ENCODE data around the gene DCLK1.

Gene DCLK1

DNA sequence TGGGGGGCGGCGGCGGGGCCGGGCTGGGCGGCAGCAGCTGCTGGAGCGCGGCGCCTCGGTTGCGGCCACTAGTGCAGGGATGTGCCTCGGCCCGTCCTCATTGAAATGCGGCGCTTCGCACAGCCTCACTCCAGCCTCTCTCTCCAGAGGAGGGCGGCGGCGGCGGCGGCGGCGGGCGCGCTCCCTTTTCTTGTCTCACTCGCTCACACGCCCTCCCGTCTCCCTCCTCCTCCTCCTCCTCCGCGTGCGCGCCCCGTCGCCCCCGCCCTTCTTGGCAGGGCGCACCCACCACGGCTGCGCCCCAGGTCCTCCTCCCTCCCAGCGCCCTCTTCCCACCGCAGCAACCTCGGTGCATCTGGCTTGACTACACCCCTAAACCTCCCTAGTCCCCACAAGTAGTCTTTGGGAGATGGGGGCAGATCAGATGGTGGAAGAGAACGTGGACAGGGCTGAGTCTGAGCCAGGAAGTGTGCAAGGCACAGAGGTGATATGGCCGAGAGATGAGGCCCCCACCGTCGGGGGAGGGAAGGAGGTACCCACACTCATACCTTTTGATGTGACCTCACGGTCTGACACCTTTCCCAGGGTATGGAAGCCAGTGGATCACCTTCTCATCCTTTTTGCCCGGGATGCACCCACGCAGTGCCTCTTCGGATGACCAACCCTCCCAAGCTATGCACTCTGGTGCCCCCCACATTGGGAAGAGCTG lies at the start of gene DCLK1:
Gene DCLK1, minus strand, starts transcription at position 161 of the 709 bp plus-strand sequence.
- in situ Hi-C loops (cut with HindIII; ENCODE audit: low sequenced_read_pairs) = no loop called here

- in situ Hi-C loops (cut with HindIII; ENCODE audit: low sequenced_read_pairs) = no loop called here
Observed at GRCh38 chr13:36175621-36176020, 44.4 kb upstream of the DCLK1 start.

DNA sequence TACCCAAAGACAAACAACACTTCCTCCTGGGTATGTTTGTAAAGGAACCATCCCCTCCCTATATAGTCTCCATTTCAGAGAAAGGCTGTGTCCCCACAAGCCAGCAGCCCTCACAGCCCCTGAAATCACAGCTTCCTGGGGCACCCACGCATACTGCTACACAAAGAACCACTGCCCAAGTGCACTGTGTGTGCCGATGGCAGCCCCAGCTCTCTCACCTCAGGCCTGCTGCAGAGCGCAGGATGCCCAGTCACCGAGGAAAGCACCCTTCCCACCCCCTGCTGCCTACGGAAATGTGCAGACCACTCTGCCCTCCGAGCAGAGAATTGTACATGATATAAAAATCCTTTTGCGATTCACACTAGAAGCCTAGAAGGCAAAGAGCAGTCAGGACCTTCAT lies 43.7 kb upstream of the DCLK1 start:
- in situ Hi-C loops (cut with HindIII; ENCODE audit: low sequenced_read_pairs) = no loop called here

- in situ Hi-C loops (cut with HindIII; ENCODE audit: low sequenced_read_pairs) = no loop called here
Observed at GRCh38 chr13:36173571-36174322, 42.6 kb upstream of the DCLK1 start.

DNA sequence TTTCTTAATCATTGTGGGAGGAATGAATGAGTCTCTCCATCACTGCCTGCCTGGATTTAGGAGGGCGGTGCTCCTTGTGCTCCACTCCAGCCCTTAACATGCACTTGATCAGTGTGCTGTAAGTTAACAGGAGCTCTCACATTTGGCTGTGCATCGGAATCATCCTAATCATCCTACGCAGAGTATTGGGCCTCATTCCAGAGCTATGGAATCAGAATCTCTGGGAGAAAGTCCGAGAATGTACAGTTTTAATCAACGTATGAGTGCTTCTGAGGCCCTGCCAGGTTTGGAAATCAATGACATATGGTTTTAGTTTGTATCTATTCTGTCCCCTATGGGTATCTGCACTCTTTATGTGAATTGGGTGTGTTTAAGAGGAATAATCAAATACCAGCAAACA lies 34.9 kb upstream of the DCLK1 start:
- in situ Hi-C loops (cut with HindIII; ENCODE audit: low sequenced_read_pairs) = no loop called here

- in situ Hi-C loops (cut with HindIII; ENCODE audit: low sequenced_read_pairs) = no loop called here
Observed at GRCh38 chr13:36163809-36164308, 32.7 kb upstream of the DCLK1 start.

GRCh38 chr13:36163286-36163685 lies 32.1 kb upstream of the DCLK1 start:
- in situ Hi-C loops (cut with HindIII; ENCODE audit: low sequenced_read_pairs) = no loop called here

DNA sequence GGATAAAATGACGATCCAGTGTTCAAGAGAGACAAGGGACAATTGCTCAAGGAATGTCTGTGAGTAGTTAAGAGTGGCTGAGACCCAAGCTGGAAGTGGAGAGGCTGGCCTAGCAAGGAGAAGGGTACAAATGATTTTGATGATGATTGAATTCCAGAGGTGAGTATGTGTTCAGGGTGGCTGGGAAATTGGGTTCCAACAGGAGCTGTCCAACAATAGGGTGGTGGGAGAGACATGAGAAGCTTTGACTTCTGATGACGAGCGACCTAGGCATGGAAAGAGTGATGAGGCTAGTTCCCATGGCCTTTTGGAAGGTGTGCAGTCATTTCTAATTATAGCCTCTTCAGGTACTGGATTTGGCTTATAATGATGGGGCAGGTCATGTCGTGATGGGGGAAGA lies 29.1 kb upstream of the DCLK1 start:
- in situ Hi-C loops (cut with HindIII; ENCODE audit: low sequenced_read_pairs) = no loop called here

DNA sequence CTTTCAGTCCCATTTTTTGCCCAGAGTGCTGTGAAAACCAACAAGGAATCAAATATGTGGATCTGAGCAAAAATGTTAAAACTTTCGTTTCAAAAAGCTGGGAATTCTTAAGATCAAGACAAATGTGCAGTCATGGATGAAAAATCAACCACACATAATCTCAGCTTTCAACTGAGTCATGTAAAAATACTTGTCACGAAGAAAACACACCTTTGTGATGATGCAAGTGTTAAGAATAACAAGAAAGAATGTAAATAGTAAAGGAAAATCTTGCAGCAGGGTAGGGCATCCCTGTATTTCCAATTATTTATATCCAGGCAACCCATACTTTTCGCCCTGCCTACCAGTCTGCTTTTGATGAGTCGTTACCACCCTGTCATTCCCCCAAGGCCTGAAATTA lies 27.4 kb upstream of the DCLK1 start:
- in situ Hi-C loops (cut with HindIII; ENCODE audit: low sequenced_read_pairs) = loop anchor here (5.0 kb wide), 1 partner anchor 64 kb away; no protein-coding TSS in a partner anchor

- in situ Hi-C loops (cut with HindIII; ENCODE audit: low sequenced_read_pairs) = loop anchor here (5.0 kb wide), 1 partner anchor 65 kb away; no protein-coding TSS in a partner anchor
Observed at GRCh38 chr13:36157480-36157879, 26.3 kb upstream of the DCLK1 start.

- in situ Hi-C loops (cut with HindIII; ENCODE audit: low sequenced_read_pairs) = loop anchor here (5.0 kb wide), 1 partner anchor 68 kb away; no protein-coding TSS in a partner anchor
Observed at GRCh38 chr13:36154567-36155291, 23.5 kb upstream of the DCLK1 start.

DNA sequence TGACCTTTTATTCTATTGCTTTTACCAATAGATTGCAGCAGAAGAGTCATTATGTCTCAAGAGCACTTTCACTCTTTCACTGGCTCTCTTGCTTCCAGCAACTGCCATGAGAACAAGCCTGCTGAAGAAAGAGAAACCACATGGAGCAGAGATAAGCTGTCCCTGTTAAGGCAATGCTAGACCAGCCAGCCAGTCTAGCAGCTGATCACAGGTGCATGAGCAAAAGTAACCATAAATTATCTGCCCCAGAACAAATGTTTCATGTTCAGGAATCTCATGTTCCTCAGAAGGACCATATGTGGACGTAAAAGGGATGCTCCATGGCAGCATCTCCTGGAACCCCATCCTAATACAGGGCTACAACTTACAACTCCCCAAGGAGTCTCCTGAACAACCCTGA lies 20.4 kb upstream of the DCLK1 start:
- in situ Hi-C loops (cut with HindIII; ENCODE audit: low sequenced_read_pairs) = no loop called here

DNA sequence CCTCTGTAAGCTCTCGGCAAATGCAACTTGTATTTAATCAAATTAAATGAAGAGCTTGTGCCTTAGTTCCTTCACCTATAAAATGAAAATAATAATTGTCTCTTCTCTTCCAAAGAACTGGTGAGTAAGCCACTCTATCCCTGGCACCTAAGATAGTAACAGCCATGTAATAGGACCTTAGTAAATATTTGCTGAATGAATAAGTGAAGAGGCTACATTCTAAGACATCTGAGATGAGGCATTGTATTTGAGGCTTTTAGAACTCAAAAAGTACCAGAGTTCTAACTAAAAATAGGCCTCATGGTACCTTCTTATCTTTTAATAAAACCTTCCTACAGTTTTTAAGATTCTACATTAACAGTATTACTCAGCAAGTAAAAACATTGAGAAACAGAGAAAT lies 17.3 kb upstream of the DCLK1 start:
- in situ Hi-C loops (cut with HindIII; ENCODE audit: low sequenced_read_pairs) = no loop called here

DNA sequence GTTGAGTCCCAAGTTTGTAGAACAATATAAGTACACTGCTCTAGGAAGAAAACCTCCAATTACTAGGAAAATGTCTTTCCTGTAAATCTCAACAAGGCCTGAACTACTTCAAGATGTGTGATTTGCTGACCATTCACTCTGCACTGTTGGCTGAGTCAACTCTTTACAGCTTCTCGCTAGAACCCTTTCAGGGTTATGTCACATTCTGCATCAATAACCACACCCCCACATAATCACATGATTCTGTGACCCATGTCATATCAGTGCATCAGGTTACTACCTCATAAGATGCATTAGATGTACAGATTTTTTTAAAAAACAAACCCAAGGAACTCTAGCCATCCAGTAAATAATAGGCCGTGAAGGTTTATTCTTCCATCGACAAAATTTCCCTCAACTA lies 16.1 kb upstream of the DCLK1 start:
- in situ Hi-C loops (cut with HindIII; ENCODE audit: low sequenced_read_pairs) = no loop called here

DNA sequence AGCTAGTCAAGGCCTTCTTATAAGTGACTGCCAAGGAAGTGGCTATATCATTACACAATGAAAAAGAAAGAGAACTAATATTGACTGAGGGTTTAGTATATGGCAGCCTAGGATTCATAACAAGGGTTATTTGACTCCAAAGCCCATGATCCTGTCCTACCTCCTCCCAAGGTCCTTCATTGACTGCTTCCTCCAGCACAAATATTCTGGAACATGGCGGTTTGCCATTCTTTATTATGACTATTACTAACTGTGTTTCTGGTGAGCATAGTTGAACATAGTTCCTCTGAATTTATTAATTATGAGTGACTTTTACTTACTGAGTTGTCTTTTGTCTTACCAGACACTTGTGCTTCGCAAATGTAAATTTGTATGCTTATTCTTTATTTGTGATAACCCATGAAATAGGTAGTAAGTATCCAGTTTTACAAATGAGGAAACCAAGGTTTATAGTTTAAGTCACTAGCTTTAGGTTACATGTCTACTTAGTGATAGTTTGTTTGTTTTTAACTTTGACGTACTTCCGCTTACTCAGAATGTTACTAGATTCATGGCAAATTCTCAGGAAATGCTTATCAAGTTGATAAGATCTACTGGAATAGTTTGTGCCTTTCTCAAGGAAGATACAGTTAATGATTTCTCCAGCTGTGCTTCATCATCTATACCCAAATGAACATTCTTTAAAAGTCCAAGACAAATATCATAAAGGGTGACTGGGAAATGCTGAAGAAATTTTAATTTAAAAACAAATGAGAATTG lies 15.5 kb upstream of the DCLK1 start:
- in situ Hi-C loops (cut with HindIII; ENCODE audit: low sequenced_read_pairs) = no loop called here

DNA sequence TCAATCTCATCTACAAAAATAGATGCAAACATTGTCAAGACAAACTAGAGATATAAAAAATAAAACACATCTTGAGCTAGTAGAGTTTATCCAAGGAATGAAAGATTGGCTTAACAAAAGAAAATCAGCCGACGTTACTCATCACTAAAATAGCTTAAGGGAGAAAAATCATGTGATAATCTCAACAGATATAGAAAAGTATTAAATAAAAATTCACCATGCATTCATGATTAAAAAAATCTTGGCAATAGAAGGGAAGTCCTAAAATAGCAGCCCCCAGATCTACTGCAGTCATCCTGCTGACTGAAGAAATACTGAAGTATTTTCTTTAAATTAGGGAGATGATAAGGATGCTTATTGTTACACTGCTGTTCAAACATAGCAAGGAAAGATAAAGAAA lies 12.6 kb upstream of the DCLK1 start:
- in situ Hi-C loops (cut with HindIII; ENCODE audit: low sequenced_read_pairs) = no loop called here

GRCh38 chr13:36142735-36143134 lies 11.6 kb upstream of the DCLK1 start:
- in situ Hi-C loops (cut with HindIII; ENCODE audit: low sequenced_read_pairs) = no loop called here

DNA sequence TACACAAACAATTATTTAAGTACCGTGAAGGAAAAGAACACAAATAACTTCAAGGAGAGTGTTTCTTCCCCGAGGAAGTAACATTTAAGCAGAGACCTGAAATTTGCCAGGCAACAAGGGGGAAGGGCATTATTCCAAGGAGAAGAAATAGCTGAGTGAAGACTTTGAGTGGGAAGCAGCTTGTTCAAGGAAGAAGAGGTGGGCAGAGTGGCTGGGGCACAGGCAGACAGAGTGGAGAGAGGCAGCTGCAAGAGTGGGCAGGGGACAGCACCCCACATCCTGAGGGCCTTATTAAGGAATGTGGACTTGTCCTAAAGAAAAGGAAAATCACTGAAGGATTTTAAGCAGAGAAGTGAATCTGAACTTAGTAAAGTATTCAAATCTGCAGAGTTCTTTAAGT lies 4.7 kb upstream of the DCLK1 start:
- in situ Hi-C loops (cut with HindIII; ENCODE audit: low sequenced_read_pairs) = no loop called here

DNA sequence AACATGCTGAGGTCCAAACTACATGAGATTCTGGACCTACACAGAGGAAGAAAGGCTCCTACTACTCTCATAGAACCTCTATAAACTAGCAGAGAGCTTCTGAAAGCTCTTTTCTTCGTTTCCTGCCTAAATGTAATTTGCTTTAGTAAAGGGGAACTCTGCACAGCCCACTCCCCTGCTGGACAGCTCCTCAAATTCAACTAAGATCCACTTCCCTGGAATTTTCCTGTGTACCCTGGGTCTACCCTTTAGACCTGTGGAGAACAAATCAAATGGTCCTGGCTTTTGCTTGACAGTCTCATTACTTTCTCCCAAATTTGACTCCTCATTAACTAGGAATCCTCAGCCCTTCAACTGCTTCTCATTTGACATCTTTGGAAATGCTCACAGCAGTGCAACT lies 3.5 kb upstream of the DCLK1 start:
- in situ Hi-C loops (cut with HindIII; ENCODE audit: low sequenced_read_pairs) = no loop called here

GRCh38 chr13:36133950-36134626 lies 2.9 kb upstream of the DCLK1 start:
- in situ Hi-C loops (cut with HindIII; ENCODE audit: low sequenced_read_pairs) = no loop called here

Data from endothelial cell of hepatic sinusoid (primary cell).